ES-I3 (cell line): Measurements from ENCODE around the gene PSMC3.

Experiments used
- H3K36me3 ChIP-seq: 2 replicates; pipeline ENCODE4 v1.6.1; 2013; ENCODE audit warnings: mild to moderate bottlenecking, low read length, control low read depth, moderate library complexity; ENCODE audit not compliant: insufficient read depth
- H3K4me1 ChIP-seq: 2 replicates; pipeline ENCODE4 v1.6.1; 2013; ENCODE audit warnings: mild to moderate bottlenecking, control low read depth, low read length; ENCODE audit not compliant: insufficient read depth
- H3K9ac ChIP-seq: 2 replicates; pipeline ENCODE4 v1.6.1; 2013; ENCODE audit warnings: low read depth, mild to moderate bottlenecking, low read length, moderate library complexity
- H3K9me3 ChIP-seq: 2 replicates; pipeline ENCODE4 v1.6.1; 2013; ENCODE audit warnings: mild to moderate bottlenecking, low read length, moderate library complexity; ENCODE audit not compliant: control insufficient read depth, insufficient read depth

PSMC3 gene

DNA sequence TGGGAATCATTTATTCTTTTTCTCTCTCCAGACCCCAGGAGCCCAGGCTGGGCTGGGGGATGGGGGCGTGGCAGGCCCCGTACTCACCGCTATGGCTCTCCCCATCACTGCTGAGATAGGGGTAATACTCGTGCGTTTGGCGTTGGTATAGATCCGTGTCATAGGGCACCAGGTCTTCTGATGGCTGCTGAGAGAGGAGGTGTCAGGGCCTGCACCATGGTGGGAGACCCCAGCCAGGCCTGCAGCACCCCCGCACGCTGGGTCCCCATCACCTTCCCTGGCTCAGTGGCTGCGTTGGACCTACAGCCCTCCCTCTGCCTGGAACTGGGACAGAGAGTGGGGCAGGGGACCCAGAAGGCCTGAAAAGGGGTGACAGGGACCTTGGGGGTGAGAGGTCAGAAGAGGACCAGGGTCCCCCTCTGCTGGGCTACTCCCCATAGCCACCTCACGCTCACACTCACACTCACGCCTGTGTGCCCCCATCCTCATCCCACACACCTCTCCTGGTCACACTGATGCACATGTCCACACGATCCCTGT lies 50.6 kb downstream of the PSMC3 start:
- Histone ChIP-seq H3K9ac (no peak overlapping the region), H3K4me1 (peaks cover 10% of the 10 kb centered on the region), H3K9me3 (no peaks in the 10 kb centered on the region), H3K36me3 (no peaks in the 10 kb centered on the region)

DNA sequence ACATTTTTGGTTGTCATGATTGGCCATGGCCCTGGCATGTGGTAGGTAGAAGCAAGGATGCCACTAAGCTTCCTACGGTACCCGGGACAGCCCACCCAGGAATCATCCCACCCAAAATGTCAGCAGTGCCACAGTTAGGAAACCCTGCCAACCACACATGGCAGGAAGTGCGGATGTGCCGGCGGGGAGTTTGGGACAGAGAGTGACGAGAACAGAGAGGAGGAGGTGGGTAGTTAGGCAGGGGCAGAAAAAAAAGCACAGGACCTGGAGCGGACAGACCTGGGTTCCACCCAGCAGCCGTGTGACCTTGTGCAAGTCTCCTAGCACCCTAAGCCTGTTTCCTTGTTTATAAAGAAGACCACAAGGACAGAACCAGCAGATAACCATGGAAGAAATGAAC lies 51.2 kb downstream of the PSMC3 start:
- H3K4me1 ChIP-seq = peaks cover 10% of the 10 kb centered on the region
- no peaks in the 10 kb centered on the region for H3K9me3 ChIP-seq
- H3K9ac ChIP-seq = no peak overlapping the region
- H3K36me3 ChIP-seq = no peaks in the 10 kb centered on the region

DNA sequence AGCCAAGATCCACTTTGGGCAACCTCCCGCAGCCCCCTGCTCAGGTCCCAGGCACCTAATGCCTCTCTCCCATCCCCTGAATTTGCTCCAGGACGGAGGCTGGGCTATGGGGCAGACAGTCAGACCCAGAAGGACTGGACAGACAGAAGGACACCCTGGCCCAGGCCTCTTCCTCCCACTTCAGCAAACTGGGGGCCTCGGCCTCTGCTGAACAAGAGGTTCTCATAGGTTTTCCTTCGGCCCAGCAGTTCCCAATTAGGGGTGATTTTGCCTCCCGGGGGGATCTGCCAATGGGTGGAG lies 51.6 kb downstream of the PSMC3 start:
- no peaks in the 10 kb centered on the region for H3K9me3 ChIP-seq
- no peaks in the 10 kb centered on the region for H3K36me3 ChIP-seq
- no peak overlapping the region for H3K9ac ChIP-seq
- H3K4me1 ChIP-seq = peaks cover 10% of the 10 kb centered on the region

DNA sequence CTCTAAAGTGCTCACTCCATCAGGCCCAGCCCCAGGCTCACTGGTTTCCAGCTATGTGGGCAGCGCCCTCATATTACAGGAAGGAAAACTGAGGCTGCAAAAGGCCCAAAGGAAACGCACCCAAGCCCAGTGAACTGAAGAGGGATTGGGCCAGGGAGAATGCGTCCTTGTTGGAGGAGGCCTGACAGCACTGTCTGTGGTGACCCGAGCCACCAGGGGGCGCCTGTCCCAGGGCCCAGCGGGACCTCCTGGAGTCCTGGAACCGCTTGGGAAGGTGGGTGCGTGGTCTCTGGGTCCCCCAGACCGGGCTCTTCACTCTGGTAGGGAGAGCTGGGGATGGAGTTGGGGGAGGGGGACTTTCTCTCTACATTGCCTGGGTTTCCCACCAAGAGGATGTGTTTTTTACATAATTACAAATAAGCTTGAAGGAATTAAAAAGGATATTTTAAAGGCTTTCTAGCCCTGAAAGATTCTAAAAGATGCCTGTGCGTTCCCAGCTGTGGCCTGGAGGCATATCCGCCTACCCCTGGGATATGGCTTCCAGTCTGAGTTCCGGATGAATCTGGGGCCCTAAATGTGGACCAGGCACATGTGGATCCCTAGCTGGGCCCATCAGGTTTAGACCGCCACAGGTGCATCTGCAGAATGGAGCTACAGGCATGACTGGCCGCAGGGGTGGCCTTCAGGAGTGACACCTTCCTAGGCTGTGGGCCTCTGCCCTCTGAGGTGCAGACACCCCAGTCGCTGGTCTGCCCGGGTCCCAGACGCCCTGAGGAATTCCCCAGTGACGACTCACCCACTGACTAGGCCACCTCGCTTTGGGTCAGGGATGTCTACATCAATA lies 52.1 kb downstream of the PSMC3 start:
- peaks cover 10% of the 10 kb centered on the region for H3K4me1 ChIP-seq
- no peaks in the 10 kb centered on the region for H3K9me3 ChIP-seq
- H3K9ac ChIP-seq = no peak overlapping the region
- H3K36me3 ChIP-seq = no peaks in the 10 kb centered on the region

DNA sequence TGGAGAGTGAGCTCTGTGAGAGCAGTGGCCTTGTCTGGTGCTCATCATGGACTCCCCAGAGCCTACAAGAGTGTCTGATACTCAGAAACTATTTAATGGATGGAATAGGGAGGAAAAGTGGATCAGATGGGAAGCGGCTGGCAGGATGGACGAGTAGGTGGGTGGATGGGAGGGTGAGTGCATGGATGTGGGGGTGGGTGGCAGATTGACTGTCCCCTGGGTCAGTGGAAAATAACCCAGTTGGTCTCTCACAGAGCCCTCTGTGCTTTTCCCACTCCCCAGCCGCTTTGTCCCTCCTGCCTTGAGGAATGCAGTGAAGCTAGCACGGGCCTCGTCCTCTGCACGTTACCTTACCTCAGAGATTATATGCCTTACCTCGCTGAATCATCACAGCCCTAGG lies 53.8 kb downstream of the PSMC3 start:
- Histone ChIP-seq H3K36me3 (no peaks in the 10 kb centered on the region), H3K4me1 (peaks cover 3% of the 10 kb centered on the region; the same call in 1 of the 2 replicates), H3K9ac (no peak overlapping the region), H3K9me3 (no peaks in the 10 kb centered on the region)

DNA sequence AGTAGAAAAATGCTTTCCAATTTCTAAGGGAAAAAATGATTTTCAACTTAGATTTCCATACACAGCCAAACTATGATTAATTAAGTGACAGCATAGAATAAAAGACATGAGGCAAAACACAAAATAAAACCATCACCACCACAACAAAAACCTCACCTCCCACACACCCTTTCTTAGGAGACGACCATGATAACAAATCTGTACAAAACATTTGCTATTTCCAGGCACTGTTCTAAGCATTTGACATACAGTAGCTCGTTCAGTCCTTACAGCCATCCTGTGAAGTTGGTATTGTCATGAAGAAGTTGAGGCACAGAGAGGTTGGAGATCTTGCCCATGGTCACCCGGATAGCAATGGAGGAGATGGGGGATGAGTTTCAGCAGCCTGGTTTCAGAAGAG lies 56.6 kb downstream of the PSMC3 start:
- H3K9me3 ChIP-seq = no peaks in the 10 kb centered on the region
- H3K9ac ChIP-seq = no peak overlapping the region
- no peaks in the 10 kb centered on the region; the same call in 1 of the 2 replicates for H3K4me1 ChIP-seq
- no peaks in the 10 kb centered on the region for H3K36me3 ChIP-seq
